ENCODE data around the gene CA10.
A peak's percentile ranks its signal among the peaks of the same experiment; 100 is the strongest.

The CA10 gene

DNA sequence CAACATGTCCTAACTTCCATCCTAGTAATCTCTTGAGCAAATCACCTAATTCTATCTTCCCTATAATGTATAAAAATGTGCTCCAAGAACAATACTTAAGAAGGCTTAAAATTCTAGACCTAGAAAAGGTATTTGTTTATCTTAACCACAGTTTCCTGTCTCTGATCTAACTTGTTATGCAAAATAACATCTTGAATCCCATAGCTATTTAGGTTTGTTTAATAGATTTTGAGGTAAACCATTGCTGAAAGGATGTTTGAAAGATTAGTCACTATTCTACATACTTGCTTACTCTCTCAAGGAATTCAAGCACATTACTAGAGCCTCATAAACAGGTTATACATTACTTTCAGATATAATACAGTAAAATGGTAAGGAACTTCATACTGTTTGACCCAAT is 13.0 kb downstream of the CA10 start:
- DNase-seq = no peak

- DNase-seq = no peak
These were observed 15.0 kb downstream of the CA10 start for GRCh38 chr17:52143542-52143941.

DNA sequence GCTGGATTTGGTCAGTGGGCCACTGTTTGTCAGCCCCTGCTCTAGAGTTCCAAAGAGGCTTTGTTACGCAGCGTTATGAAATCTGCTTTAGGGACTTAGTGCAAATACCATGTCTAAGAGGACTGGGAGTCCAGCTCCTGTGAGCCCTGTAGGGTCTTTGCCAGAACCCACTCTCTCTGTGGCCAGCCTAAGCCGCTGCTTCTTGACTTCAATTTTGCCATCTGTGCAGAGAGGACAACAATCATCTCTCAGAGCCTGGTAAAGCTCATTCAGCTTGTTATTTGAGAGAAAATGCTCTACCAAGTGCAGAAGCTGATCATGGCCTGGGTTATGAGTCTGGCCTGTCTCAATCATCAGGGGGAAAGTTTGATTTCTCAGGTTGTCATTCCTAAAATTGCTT is 17.9 kb downstream of the CA10 start:
- no peak for DNase-seq

DNA sequence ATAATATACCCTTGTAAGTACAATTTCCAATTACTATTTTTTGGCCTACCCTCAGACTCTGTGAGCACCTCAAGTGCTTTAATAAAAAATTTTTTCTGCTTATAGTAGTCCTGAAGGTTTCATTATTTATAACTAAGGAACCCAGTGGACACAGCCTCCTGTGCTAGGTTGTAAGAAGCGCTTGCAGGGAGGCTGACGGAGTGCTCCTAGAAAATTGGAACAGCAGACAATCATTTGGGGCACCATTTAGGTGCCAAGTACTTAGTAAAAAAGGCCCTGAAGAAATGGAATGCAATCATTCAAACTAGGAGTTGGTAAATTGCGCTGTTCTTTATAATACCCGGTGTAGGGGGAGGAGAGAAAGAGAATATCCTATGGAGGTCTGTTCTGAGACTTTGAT is 19.8 kb downstream of the CA10 start:
- no peak for DNase-seq

DNA sequence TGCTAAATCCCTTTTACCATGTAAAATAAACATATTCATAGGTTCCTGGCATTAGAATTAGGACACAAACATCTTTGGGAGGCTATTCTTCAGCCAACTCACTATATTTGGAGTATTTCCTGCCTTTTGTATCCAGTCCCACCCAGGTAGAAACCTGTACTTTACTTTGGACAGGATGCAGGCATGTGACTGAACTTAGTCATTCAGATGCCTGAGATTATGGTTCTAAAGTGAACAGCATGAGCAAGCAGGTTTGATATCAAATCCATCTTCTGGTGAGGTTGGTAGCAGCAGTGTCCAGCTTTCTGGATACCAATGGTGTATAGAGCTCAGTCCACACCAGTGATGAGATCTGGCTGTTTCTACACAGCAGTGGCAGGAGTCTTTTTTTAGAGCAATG is 20.2 kb downstream of the CA10 start:
- no peak for DNase-seq

DNA sequence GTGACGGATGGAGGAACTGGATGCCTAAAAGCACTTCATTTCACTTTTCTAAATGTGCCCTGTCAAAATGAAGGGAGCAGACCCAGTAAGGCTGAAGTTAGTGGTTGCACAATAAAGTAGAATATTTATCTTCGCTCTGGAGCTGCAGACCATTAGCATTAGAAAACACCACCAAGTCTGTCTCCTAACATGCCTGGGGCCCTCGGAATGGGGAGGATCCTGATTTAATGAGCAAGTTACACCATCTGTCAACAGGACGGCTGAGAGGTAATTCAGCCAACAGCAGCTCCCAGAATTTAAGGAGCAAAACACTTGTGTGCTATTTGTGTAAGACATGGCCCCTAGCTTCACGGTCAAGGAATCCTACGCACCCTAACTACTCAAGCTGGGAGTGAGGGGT is 22.3 kb downstream of the CA10 start:
- no peak for DNase-seq

- no peak for DNase-seq
These were observed 23.9 kb downstream of the CA10 start for GRCh38 chr17:52134641-52135040.

- DNase-seq = no peak
These were observed 29.8 kb downstream of the CA10 start for GRCh38 chr17:52128721-52129120.

GRCh38 chr17:52124993-52125392 is 33.5 kb downstream of the CA10 start:
- no peak for DNase-seq

- DNase-seq = no peak
These were observed 34.0 kb downstream of the CA10 start for GRCh38 chr17:52124561-52124960.

DNA sequence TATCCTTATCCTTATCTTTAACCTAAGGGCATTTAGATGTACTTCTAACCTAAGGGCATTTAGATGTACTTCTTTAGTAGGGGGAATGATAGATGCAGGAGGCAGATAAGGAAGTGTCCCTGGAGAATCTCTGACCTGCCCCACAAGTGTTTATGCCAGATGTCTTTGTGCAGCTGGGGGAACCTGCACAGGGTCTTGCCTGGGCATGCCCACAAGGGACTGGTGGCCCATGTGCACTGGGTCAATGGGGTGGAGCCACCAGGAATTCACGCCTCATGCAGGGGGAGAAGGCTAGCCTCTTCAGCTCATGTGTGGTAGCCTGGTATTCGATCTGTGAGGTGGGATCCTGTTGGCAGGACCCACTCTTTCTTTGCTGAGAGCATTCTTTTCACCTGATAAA is 38.0 kb downstream of the CA10 start:
- DNase-seq = no peak

- DNase-seq = no peak
These were observed 47.5 kb downstream of the CA10 start for GRCh38 chr17:52110923-52111581.

GRCh38 chr17:52106638-52107261 is 51.8 kb downstream of the CA10 start:
- DNase-seq = peak; percentile 65

DNA sequence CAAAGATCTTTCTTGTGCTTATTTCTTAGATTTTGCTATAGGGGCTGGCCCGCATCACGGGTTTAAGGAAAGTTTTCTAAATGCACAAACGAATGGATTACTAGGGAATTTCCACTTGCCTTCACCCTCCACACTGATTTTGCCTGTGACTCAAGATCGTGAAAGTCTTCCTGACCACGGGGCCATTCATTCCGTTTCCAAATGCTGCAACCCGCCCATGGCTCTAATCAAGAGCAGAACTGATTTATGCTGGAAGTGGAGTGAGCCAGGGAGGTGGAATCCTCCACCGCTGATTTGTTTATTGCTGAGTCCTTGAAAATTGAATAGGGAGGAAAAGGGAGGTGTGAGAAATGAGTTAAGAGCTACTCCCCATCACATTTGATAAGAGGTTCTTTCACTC is 52.4 kb downstream of the CA10 start:
- no peak for DNase-seq

- no peak for DNase-seq
These were observed 52.9 kb downstream of the CA10 start for GRCh38 chr17:52105591-52105990.

- no peak for DNase-seq
These were observed 62.5 kb downstream of the CA10 start for GRCh38 chr17:52096056-52096455.

DNA sequence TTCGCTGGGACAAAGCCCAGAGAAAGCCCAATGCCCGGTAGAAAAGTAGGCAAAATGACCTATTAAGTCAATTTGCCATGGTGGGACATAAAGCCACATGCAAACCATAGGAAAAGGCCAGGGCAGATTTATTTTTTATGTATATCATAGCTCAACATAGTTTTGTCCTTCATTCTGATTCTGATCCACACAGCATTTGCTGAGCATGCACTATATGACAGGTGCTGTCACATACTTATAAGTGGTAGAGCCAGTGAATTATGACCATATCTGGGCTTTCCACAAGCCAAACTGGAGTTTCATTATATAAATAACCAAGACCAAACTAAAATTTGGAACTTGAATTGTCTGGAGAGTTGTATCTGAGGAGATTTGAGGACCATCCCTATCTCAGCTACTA is 74.3 kb downstream of the CA10 start:
- no peak for DNase-seq

DNA sequence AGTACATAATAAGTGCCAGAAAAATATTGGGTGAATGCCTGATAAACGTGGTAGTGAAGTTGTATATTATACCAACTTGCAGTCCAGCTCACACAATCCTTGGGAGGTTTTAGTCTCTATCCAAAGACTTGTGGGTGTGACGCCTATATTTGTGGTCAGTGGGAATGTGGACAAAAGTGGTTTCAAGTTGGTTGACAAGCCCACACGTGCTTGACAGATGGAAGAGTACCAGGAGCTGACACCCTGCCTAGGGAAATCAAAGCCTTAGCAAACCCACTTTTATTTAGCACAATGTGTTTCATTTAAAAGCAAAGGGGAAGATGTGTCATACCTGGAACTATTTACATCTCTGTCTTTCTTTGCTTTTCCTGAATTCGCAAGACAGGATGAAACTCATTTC is 79.0 kb downstream of the CA10 start:
- no peak for DNase-seq

DNA sequence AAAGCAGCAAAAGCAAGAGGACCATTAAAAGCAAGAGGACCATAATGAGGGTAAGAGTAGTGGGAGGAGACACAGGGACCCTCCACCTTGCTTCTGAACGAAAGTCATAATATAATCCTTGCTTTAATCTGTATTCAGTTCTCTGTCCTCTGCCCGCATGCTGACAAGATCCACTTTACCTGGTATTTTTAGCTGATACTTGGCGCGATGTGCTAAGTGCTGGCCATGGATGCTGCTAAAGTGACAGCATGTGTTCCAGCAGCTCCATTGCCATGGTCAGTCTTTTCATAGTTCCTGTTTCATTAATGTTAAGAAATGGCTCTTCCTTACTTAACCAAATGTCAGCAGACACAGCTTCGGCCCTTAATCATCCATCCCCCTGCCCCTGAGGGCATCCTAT is 86.8 kb downstream of the CA10 start:
- no peak for DNase-seq

GRCh38 chr17:52064791-52065211 is 93.7 kb downstream of the CA10 start:
- no peak for DNase-seq

GRCh38 chr17:52049496-52049895 is 109.0 kb downstream of the CA10 start:
- no peak for DNase-seq

DNA sequence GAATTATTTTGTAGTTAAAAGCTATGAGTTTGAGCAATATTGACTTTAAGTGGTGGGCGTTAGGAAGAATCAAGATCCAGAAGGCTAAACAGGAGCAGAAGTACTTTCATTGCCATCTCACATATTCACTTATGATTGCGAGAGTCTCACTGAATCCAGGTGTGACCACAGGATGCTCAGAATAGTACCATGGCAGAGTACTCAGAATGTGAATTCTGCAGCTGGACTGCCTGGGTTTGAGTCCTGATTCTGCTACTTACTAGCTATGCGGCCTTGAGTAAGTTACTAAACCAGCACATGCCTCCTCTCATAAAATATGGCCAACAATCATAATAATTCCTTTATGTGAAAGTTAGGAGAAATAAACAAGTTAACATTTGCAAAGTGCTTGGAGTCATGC is 109.5 kb downstream of the CA10 start:
- no peak for DNase-seq

- no peak for DNase-seq
These were observed 110.2 kb downstream of the CA10 start for GRCh38 chr17:52048137-52048898.

DNA sequence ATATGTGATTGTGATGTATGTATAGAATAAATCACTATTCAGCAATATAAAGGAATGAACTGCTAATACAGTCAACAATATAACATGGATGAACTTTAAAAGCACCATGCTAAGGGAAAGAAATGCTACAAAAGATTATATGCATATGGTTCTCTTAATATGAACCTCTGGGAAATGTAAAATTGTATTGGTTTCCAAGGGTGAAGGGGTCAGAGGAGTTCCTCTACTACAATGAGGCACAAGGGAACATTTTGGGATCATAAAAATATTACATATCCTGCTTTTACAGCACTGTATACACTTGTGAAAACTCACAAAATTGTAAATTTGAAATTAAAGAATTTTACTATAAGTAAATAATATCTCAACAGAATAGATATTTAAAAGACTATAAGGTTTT is 111.4 kb downstream of the CA10 start:
- DNase-seq = no peak

Measured in NCI-H1092 treated with DMSO at 0.1 percent for 48 hours (cell line).